Esophagus squamous epithelium (tissue), 4 donors: ENCODE measurements around the gene MRPL27.

ENCODE experiments used
- POLR2A ChIP-seq, 4 donors: fragments of 450-650 bp; IDR thresholded peaks; one replicate each; pipeline ENCODE4 v1.6.1; 2017; ENCODE audit warnings: antibody characterized with exemption in 4 of 4, mild to moderate bottlenecking in 4 of 4, moderate library complexity in 3 of 4
- TF ChIP-seq, protein P1 (sequence below), 6 experiments: fragments of 450-650 bp in 4 of 6; fragments of 200-600 bp in 2 of 6; sonication (generic) in 2 of 6; IDR thresholded peaks; one replicate each; pipeline ENCODE4 v1.5.1; 2016 to 2019; ENCODE audit warnings: antibody characterized with exemption in 6 of 6, mild to moderate bottlenecking in 4 of 6, moderate library complexity in 4 of 6

GRCh38 chr17:50347894-50348291, 25.1 kb downstream of the MRPL27 start:
- TF ChIP-seq, protein P1, sequence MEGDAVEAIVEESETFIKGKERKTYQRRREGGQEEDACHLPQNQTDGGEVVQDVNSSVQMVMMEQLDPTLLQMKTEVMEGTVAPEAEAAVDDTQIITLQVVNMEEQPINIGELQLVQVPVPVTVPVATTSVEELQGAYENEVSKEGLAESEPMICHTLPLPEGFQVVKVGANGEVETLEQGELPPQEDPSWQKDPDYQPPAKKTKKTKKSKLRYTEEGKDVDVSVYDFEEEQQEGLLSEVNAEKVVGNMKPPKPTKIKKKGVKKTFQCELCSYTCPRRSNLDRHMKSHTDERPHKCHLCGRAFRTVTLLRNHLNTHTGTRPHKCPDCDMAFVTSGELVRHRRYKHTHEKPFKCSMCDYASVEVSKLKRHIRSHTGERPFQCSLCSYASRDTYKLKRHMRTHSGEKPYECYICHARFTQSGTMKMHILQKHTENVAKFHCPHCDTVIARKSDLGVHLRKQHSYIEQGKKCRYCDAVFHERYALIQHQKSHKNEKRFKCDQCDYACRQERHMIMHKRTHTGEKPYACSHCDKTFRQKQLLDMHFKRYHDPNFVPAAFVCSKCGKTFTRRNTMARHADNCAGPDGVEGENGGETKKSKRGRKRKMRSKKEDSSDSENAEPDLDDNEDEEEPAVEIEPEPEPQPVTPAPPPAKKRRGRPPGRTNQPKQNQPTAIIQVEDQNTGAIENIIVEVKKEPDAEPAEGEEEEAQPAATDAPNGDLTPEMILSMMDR (IDR thresholded peaks at IDR 0.05) = no peak
- TF ChIP-seq POLR2A (IDR thresholded peaks at IDR 0.05) = no peak
